NCI-H526 (cell line): Measurements from ENCODE around the gene LEMD2.
A peak's percentile ranks its signal among the peaks of the same experiment; 100 is the strongest.

Experiments used
- DNase-seq, 2 experiments: peaks; one replicate each; lab custom pipeline; 2025; lab: John Stamatoyannopoulos, UW

Gene LEMD2

DNA sequence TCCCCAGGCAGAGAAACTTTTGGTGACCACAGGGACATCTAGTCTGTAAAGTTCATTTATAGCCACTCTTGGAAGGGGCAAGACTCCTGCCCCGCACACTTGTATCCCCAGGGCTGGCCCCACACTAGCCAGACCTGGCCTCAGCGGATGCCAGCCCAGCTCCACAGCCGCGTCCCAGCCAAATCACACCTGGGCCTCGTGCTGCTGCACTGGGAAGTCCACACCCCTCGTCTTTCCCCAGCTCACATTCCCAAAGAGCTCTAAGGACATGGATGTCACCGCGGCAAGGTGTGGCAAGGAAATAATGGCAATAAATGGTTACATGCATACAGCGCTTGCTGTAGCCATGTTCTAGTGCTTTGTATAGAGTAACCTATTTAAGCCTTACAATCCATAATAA is 50.8 kb downstream of the LEMD2 start:
- no peak for DNase-seq

DNA sequence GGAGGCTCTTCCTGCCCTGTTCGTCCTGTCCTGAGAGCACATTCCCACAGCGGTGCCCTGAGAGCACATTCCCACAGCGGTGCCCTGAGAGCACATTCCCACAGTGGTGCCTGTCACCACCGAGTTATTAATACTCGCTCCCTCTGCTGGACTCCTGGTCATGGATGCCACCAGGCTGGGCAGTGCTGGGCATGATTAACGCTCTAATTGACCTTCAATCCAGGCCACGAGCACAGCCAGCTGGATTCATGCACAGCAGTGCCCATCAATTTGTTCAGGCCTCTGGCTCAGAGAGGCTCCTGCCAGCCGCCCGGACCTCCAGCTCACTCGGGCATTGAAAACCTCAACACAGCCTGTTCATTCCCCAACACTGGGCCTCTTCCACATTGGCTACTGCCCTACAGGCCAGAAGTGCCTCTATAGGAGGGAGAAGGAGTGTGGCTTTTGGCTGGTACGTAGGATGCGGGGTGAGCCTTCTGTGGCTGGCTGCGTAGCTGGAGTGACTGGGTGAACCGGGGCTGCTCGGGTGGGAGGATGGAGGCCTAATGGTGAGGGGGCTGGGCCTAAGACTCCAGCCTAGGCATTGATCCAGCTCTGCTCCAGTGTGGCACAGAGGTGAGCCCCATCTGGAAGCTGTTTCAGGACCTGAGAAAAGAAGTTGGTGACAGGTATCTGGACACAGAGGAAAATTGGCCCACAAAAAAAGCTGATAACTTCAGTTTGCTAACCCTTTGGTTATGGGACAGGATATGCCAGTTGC is 51.5 kb downstream of the LEMD2 start:
- DNase-seq = no peak

DNA sequence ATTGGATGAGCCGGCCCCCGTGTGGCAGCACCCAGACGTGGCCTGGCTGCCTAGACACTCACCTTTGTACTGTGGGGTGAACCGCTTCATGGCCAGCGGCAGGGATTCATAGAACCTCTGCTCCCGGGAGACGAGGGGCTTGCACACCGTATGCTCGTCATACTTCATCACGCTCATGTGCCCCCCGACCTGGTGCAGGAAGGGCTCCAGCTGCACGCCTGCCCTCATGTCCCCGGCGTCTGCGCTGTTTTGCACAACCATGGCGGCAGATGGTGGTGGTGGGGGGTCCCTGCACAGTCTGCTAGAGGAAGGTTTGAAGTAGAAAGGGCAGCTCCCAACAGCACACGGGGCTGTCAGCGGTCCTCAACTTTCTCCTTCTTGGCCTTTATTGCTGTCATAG is 53.7 kb downstream of the LEMD2 start:
- DNase-seq = no peak

DNA sequence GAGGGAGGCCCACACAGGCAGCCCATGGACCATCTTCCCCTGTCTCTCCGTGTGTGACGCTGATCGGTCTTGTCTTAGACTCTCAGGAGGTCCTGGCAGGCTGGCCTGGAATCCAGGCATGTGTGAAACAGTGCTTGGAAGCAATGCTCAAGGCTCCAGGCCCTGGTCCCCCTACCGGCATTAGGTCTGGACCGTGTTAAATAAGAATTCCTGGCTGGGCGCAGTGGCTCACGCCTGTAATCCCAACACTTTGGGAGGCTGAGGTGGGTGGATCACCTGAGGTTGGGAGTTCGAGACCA is 55.3 kb downstream of the LEMD2 start:
- DNase-seq = no peak

DNA sequence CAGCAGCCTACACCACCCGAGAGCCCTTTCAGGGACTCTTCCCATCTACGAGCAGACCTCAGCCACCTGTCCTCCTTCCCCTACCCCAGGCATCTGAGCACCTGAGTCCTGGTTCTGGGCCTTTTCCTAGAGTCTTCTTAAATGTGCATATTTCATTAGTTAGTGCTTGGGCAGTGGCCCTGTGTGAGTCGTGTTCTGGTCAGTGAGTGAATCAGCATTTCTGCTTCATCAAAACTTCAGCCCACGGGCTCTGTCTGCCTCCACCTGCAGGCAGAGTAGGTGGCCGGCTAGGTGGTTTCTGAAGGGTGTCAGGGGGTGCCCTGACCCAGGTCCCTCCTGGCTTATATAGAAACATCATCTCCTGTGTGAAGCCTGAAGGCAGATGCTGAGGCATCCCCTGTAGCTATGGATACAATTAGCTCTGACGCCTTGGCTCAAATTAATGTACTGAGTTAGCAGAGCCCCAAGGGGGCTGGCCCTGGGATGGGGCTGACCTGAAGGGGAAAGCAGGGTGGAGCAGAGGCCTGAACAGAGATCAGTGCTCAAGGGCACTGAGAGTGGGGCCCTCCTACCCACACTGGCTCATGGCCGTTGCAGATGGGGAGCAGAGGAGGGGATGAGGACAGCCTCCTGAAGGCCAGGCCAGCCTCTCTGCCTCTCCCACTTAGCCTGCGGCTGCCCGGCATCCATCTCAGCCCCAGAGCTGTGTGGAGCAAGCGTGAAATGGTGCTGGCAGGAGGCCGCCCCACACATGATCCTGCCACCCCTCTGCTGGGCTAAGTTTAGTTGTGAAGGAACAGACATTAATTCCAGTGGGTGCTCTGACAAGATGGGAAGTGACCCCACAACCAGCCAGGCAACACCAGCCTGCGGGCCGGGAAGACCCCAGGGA is 55.9 kb downstream of the LEMD2 start:
- DNase-seq = no peak

DNA sequence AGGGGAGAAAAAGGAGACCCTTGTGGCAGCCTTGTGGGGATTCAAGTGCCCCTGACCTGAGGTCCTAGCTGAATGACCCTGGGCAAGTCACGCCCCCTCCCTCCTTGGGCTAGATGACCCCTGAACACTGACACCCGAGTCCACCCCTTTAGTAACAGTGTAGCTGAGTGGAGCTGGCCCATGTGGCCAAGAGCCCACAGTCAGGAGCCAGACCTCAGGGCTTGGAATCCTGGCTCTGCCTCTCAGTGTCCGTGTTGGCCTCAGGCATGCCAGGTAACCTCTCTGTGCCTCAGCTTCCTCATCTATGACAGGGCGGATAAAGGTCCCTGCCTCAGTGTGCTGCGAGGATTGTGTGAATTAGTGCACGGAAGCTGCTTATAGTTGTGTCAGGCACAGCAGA is 56.5 kb downstream of the LEMD2 start:
- no peak for DNase-seq

DNA sequence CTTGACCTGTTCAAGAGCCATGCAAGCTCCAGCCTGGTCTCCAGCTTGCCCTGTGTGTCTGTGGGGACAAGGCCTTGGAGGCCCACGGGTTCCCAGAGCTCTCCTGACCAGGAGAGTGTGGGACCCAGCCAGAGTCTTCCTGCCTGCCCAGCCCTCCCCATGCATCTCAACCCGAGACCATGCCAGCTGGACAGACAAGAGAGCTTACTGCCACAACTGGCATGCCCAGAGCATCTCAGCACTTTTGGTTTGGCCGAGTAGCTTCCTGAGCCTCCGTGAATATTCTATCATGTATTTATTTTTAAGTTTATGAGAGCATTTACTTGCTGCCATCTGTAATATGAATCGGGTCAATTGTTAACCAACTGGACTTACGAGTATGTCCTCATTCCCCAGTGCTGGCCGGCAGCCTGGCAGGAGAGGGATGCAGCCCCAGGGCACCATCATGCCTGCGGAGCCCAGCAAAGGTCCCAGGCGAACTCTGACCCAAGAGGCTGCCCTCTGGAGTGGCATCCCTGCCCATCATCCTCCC is 57.1 kb downstream of the LEMD2 start:
- DNase-seq = no peak

DNA sequence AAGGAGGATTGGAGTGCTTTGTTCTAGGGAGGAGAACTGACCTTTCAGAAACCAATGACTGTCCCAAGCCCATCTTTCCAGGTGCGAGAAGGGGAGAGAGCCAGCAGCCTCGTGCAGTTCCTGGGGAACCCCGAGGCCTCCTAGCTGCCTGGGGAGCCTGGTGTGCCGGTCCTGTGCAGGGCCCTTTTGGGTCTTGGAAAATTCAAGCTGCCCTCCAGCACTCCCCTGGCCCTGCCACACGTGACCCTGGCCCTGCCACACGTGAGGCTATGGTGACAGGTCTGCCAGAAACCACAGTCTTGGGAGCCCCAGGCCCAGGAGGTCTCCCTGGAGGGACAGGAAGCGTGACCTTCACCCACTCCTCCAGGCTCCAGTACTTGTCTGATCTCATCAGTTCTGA is 57.9 kb downstream of the LEMD2 start:
- DNase-seq = no peak

DNA sequence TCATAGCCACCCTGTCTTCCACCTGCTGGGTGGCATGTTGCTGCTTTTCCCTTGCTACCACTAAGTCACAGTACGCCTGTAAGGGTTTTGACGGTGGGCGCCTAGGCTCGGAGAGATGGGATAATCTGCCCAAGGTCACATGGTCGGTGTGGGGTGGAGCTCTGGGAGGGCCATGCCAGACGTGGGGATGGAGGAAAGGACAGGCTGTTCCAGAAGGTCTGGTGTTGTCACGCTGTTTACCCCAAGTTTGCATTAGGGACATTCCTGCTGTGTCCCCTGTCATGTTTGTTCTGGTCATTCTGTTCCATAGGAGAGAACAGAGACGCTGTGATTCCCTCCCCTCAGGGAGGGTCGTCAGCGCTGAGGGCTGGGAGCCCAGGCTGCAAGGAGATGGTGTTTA is 58.3 kb downstream of the LEMD2 start:
- no peak for DNase-seq

DNA sequence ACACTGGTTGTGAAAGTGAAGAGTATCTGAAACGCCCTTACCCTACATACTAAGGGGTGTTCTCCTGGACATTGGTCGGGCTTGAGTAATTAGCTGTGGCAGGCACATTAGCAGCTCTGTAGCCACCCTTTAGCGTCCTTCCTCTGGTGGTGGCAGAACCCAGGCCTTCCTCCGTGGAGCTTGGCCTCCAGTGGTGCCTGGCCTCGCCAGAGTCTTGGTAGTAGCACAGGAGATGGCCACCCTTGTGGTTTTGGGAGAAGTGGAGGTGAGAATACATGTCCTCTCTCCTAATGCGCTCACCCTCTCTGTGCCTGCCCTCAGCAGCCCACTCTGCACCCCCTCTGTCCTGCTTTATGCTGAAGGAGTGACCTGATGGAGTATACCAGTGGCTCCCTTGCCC is 59.9 kb downstream of the LEMD2 start:
- DNase-seq = no peak

DNA sequence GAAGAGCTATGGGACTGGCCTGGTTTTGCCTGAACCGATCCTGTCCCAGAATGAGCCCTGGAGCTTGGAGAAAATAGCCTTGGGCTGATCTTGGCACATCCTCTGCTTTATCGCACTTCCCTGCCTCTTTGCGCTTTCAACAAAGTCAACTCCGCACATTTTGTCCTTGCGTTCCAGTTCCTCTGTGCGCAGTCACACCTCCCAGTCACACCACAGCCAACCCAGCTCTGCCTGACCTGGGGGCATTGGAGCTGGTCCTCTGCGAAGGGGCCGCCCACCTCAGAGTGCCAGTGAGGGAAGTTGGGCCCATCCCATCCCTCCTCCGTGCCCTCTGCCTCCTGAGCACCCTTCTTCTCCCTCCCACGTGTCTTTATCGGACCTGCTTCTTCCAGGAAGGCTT is 60.5 kb downstream of the LEMD2 start:
- DNase-seq = no peak

DNA sequence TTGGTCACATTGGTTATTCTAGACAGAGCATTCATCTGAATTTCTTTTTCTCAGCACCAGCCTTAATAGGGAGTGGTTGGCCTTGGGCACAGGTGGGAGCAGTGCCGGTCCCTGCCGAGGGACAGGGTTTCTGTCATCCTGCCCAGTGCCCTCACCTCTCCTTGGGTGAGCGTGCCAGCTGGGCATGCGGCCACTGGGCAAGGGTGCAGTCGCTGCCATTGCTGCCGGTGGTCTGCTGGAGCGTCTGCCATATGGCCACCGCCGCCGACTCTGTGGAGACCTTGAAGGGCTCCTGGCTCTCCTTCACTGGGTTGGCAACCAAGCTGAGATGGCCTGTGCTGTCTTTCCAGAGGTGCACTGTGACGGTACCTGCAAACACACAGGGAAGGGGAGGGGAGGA is 61.0 kb downstream of the LEMD2 start:
- no peak for DNase-seq

DNA sequence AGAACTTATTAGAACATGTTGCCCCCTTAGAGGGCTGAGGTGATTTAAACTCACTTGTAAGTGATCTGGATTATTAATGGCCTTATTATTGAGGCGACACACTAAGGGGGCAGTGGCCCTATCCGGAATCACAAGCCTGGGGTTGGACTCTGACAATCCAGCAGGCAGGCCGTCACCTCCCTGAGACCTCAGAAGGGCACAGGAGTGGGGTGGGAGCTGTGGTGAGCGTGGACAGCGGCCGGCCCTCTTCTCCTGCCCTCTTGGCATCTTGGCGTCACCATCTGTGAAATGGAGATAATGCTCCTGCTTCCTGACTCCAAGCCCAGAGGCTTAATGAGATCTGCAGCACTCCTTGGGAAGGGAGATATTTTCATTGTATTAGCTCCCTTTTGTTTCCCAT is 61.8 kb downstream of the LEMD2 start:
- DNase-seq = no peak

DNA sequence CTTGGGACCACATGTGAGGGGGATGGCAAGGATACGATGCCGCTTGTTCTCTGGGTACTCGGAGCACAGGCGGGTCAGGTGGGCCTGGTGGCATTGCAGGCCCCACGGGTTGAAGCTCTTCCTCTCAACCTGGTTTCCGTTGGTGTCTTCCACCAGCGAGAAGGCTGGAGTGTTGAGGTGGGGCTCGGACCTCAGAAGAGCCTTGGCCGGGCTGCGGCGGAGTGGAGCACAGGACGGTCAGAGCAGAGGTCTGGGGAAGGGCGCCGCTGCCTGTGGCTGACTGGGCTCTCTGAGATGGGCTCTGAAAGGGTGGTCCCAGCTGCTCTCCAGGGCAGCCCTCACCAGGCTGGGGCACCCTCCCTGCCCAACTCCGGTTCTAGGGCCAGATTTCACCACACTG is 62.2 kb downstream of the LEMD2 start:
- DNase-seq = no peak

DNA sequence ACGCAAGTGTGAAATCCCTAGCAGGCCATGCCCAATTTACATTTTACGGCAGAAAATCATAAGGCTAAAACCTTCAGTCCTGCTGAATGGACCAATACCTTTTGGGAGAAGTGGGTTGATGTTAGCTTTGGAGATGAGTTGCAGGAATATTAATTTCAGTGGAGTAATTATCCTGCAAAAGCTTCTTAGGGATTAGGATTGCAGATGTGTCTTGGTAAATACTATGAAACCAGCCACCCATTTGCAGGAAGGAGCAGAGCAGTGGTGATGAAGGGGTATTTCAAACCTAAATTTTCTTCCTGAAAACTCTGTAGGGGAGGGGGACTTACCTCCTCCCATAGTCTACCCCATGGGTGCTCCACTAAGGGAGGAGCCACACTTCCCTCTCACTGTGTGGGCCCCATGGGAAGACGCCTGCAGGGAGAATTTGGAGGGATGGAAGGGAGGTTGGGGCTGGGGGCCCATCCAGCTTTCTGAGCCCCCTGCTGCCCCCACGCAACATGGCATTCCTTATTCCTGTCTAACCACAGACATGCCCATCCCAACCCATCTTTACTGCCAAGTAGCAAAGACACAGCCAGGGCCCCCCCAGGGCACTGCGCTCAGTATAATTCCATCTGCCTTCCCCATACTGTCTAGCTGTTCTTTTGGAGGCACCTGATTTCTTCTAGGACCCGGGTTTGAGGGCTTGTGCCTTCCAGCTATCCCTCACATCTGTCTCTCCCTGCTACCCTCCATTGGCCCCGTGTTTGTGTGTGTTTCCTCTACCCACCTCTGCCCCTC is 62.8 kb downstream of the LEMD2 start:
- DNase-seq = no peak

DNA sequence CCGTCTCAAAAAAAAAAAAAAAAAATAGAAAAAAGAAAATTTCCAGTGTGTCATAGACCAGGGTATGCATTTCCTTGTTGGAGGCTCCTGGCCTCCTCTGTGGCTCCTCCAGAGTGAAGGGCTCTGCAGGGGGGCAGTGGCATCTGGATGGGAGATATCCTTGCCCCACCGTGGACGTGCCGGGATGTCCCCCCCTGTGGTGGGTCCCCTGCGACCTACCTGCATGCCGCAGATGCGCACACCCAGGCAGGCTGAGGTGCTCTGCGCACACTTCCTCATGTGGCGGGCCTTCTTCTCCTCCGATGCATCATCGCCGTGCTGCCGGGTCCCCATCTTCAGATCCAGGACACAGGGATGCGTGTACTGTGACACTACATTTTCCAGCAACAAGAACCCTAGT is 63.7 kb downstream of the LEMD2 start:
- DNase-seq = no peak

DNA sequence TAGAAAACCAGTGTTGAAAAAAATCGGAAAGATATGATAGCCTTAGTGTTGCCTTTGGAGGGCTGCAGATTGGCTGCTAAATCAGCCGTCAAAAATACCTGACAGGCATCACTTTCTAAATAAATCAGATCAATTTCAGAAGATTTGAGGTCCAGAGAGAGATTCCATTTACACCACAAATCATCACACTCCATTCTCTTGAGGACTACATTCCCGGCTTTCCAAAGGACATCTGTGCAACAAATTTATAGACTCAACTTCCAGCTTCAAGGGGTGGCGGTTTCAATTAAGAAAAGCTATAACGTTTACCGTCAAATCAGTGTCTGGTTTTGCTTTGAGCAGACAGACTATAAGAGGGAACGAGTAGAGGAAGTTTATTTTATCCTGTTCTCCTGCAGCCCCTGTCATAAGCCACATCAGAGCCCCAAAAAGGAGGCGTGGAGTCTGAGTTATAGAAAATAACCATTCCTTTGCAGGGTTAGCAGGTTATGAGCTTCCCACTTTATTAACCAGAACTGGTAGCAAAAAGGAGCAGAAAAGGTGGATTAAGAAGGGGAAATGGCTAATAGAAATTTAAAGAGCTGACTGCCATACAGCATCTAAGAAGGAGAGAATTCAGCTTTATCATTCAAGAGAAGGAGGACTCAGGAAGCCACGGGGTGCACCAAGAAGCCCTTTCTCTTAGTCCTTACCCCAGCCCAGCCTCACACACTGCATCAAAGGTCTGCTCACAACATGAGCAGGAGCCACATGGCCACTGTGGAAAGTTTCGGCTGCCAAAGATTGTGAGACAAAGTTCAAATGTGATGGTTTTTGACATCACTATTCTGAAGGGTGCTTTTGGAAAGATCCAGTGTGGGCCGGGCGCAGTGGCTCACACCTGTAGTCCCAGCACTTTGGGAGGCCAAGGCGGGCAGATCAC is 64.6 kb downstream of the LEMD2 start:
- no peak for DNase-seq

DNA sequence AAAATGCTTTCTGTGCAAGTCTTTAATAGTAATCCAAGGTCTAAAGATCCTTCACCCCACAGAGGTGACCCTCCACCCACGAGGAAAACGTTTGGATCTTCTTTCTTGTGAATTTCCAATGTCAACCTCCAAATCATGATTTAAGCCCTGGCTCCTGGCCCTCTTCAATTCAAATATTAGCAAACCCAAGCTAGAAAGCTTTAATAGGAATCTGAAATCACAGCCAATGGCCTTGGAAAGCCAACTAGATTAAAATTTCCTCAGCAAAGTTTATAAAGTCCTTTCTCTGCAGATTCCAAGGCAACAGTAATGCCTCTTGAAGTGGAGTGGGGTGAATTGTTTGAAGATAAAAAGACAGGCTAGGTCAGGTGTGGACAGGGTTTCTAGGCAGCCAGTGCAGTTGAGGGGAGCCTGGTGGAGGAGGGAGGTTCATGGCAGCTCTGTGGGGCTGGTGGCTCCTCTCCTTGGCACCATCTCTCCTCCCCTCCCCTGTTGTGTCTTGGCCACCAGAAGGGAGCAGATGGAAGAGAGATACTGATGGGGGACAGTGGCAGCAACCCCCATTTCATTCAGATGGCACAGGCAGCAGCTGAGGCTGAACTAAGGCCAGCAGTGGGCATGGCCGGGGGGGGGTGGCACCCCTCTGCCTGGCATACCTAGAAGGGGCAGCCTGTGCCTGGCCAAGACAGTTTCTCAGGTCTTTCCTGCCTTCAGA is 65.4 kb downstream of the LEMD2 start:
- DNase-seq = no peak

DNA sequence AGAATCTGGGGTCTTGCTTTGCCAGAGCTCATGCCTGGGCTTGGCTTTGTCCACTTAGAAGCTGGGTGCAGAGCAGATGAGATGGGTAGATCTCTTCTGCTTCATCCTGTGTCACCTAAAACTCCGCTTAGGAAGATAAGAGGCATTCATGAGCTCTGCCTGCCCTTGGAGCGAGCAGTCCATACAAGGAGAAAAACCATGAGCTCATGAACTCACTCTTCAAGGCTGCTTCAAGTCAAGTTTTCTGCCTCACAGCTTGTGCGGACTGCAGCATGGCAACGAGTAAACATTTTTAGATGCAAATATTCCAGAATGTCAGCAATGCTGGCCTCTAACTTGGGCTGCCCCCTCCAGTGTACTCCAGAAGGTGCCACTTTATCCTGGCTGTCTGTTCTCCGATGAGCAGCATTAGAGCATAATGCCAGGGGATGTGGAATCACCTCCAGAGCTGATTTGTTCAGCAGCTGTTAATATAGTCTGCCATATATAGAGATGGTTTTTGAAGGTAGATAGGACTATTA is 66.8 kb downstream of the LEMD2 start:
- DNase-seq = peak; percentile 28 to 43

DNA sequence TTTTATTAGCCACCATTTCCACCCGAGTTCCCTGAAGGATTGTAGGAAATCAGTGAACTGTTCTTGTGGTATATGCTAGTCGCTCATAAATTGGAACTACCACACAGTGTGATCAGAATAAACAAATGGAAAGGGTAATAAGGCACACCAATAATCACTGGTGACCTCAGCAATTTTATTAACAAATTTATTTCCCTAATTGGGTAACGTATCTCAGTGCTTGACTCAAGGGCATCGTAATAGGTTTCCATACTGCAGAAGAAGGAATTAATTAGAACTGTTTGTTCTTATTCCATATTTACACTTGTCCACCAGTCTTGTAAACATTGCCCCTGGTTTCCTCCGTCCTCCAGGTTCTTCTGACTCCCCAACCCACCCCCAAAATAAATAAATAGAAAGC is 67.4 kb downstream of the LEMD2 start:
- DNase-seq = peak; percentile 89 to 91
